Measurements from ENCODE around the gene PLAC9.
A peak's percentile ranks its signal among the peaks of the same experiment; 100 is the strongest.

The PLAC9 gene

DNA sequence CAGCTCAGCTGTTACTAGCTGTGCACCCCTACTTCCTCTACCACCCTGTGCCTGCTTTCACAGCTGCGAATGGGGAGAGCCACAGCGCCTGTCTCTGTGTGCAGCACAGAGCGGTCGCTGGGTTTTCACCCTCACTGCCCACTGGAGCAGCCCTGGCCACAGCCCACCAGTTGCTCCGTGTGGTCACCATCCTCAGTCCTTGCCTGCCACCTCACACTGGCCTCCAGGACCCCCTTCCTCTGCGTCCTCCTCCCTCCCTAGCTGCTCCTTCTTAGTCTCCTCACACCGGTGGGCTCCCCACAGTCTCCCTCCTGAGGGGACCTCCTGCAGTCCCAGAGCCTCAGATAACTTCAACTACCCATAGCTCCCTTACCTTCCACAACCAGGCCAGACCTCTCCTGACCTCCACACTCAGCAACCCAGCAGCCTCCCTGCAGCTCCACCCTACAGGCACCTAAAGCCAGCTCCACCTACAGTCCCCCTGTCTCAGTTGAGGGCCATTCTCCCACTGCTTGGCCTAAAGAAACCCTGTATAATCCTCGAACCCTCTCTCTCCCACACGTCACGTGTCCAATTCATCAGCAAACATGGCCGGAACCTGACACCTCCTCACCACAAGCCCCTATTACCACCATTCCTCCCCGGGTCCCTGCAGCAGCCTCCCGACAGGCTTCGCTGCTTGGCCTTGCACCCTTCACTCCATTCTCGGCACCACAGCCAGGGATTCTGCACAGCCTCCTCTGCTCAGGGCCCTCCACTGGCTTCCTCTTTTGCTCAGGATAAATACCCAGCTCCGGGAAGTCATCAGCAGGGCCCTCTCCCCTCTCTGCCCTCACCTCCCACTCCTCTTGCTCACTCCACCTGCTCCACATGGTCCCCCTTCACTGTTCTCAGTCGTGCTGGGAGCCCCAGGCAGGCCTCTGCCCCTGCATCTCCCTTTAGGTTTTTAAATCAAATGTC, 28.1 kb downstream of the PLAC9 start:
- no peak for DNase-seq (ENCODE audit: low read depth)

- DNase-seq (ENCODE audit: low read depth): no peak
Measured at GRCh38 chr10:80161321-80162083, 29.0 kb downstream of the PLAC9 start.

- DNase-seq (ENCODE audit: low read depth): peak; percentile 62
Measured at GRCh38 chr10:80163741-80164341, 31.3 kb downstream of the PLAC9 start.

- no peak for DNase-seq (ENCODE audit: low read depth)
Measured at GRCh38 chr10:80164596-80164995, 32.1 kb downstream of the PLAC9 start.

GRCh38 chr10:80165173-80165572, 32.6 kb downstream of the PLAC9 start:
- DNase-seq (ENCODE audit: low read depth): no peak

DNA sequence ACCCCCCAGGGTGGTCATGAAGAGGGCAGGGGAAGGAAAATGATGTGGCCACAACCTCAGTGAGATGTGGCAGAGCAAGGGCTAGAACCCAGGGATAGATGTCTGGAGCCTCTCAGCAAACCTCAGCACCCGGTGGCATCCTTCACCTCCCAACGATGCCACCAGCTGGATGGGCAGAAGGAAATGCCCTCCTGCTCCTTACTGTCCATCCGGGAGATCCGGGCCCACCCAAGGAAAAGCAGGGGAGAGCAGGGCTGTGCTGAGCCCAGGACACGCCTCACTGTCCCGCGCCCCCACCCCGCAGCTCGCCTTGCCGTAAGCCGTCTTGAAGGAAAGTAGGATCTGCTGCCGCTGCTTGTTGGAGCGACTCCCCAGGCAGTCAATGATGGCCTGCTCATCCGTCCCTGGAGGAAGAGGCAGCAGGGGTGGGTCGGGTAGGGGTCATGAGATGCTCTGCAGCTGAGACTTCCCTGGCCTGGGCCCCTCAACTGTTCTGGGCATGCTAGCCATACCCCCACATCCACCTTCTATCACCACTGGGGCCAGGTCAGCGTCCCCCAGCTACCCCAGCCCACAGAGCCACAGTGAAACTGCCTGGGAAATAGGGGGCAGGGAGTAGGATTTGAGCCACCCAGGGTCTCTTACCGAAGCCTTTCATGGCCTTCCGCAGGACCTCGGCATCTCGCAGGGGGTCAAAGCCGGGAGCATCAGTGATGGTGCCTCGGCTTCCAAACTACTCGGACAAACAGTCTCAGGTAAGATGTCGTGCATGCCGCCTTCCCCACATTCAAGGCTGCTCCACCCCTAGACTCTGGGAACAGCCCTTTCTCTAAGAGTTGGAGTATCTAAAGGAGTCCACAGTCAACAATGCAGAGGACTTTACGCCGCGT, 34.3 kb downstream of the PLAC9 start:
- DNase-seq (ENCODE audit: low read depth): no peak

DNA sequence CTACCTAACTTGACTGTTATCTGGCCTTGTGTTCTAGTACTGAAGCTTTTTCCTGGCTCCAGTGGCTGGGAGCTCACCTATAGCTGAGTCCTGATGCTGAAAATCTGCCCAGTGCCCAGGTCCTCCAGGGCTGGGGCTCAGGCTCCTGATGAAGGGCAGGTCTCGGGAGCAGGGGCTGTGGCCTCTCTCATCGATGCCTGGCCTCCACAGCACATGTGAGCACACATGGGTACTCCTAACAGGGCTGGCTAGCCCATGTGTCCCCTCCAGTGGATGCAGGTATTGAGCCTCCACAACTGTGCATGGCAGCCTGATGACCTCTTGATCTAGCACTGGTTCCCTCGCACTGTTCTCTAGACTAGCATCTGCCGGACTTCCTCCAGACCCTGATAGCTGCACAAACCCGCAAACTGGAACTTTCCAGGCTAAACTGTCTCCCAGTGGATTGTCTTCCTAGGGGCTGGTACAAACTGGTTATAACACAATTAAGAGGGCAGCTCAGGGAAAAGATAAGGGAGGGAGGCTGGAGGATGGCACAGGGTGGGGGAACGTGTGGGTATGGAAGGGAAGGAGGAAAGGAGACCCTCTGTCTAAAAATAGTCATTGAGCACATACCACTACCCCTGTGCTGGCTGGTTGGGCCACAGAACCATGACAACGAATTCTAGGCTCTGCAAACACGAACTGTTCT, 35.1 kb downstream of the PLAC9 start:
- DNase-seq (ENCODE audit: low read depth): no peak

DNA sequence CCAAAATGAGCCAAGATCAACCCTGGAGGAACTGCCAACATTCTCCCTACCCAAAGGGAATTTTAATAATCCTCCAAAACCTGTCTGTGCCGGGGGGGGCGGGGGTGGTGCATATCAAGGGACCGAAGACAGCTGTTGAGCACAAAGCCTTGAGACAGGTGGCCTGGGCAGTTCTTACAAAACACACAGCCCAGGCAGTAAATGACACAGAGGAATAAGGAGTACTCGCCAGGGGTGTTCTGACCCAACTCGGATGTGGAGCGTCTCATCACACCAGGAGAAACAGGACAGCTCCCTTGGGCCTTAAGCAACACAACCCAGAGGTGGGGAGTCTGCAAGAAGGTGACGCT, 35.6 kb downstream of the PLAC9 start:
- DNase-seq (ENCODE audit: low read depth): no peak

DNA sequence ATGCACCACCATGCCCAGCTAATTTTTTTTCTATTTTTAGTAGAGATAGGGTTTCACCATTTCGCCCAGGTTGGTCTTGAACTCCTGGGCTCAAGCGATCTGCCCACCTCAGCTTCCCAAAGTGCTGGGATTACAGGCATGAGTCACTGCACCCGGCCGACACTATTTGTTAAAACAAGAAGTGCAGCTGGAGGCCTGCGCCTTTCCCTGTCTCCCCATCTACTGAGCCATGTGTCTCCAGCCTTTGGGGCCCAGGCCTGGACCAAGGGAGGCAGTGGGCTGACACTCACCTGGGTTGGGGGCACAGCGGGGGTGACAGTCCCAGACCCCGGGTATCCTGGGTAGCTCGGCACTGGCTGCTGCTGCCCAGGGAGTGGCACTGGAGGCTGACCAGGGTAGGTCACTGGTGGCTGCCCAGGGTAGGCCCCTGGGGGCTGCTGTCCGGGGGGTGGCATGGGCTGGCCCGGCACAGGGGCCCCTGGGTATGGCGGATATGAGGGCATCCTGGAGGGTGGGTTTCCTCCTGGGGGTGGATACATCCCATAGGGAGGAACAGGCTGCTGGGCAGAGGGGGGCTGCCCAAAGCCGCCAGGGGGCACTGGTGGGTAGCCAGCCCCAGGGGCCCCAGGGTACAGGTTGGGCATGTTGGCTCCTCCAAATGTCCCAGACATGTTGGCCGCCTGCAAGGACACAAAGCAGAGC, 36.3 kb downstream of the PLAC9 start:
- no peak for DNase-seq (ENCODE audit: low read depth)

DNA sequence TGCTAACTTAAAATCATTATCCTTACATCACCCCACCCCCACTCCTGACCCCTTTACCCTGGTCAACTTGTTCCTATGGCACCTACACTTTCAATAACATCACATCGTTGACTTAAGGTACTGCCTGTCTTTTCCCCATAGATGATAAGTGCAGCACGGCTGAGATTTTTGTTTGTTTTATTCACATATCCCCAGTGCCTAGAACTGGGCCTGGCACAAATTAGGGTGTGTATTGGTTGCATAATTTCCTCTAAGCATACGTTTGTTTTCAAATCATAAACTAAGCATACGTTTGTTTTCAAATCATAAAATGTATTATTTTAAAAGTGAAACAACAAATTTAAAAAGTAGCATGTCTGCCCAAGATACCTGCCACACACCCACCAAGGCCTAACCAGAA, 37.5 kb downstream of the PLAC9 start:
- DNase-seq (ENCODE audit: low read depth): no peak

DNA sequence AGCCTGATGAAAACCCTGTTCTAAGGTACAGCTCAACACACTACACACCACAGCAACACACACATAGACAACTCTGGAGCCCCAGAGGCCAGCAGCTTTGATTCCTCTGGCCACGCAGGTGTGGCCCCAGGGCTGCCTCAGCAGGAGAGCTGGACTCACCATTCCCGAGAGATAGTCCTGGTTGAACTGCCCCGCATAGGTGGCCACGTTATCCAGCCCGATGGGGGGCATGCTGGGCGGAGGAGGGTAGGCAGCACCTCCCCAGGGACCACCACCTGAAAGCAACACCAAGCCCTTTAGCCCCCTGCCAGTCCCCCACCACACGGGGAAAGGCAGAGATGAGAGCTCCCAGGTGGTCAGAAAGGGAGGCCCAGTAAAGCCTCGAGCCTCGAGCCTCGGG, 38.1 kb downstream of the PLAC9 start:
- no peak for DNase-seq (ENCODE audit: low read depth)

DNA sequence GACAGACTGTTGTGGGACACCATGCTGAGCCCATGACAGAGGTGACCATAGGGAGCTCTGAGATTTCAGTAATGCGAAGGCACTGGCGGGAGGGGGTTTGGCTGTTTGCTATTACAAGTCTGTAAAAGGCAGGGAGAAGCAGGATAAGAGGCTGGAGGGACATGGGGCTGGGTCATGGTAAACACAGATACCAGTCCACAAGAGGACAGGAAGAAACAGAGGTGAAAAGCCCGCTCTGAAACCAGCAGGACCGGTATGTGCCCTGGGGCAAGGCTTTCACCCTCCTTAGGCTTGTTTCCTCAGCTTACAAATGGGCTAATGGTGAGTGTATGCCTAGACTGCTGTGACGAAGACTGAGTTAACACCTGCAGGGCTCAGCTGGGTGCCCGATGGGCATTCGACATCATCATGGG, 38.7 kb downstream of the PLAC9 start:
- DNase-seq (ENCODE audit: low read depth): no peak

GRCh38 chr10:80172896-80173295, 40.4 kb downstream of the PLAC9 start:
- no peak for DNase-seq (ENCODE audit: low read depth)

DNA sequence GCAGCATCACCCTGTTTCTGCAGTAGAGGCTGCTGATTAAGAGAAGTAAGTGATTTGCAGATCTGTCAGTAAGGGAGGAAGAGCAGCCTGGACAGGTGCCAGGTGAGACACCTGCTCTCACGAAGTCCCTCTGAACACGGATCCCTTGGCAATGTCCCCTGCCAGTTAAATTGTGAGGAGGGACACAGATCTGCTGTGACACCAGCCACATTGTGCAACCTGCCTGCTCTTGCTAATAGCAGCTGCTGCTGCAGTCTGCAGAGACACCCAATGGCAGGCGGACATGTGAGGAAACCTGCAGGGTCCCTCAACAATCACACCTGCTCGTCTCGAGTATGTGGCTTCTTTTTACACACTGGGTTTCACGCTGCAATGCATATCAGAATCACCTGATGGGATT, 40.9 kb downstream of the PLAC9 start:
- no peak for DNase-seq (ENCODE audit: low read depth)

- no peak for DNase-seq (ENCODE audit: low read depth)
Measured at GRCh38 chr10:80174641-80175395, 42.3 kb downstream of the PLAC9 start.

- no peak for DNase-seq (ENCODE audit: low read depth)
Measured at GRCh38 chr10:80176526-80176925, 44.0 kb downstream of the PLAC9 start.

DNA sequence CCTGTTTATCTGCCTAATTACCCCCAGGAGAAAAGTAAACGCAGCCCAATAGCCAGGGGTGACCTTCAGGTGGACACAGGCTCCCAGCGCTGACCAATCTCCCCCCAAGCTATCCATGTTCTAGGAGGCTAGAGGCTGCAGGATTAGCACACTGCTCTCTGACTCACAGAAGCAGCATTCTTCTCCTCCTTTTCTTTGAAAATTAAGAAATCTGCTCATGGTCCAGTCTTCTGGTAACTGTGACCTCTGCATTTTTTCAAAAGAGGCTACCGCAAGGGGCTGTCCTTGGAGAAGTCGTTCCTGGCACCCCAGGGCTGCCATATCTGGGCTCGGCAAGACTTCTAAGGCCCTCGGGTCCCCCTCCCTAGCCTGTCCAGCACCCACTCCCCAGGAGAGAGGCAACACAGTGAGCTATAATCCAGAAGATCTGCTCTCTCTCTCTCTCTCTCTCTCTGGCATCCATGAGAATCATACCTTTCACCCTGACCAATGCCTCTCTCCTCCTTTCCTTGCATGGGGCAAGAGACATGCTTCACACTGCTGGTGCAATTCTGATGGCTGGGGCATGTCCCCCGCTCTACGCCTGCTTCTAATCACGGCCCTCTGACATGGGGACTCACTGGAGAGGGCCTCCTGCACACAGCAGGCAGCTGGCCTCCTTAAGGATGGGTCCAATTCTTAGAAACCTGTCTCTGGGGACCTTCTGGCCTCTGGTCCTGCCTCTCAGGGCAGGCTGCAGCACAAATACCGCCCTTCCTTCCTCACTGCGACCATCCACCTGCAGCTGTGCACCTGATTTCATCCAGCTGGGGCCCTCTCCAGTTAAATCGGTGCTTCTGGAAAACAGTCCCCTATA, 45.5 kb downstream of the PLAC9 start:
- no peak for DNase-seq (ENCODE audit: low read depth)

- DNase-seq (ENCODE audit: low read depth): no peak
Measured at GRCh38 chr10:80182986-80183385, 50.5 kb downstream of the PLAC9 start.

- no peak for DNase-seq (ENCODE audit: low read depth)
Measured at GRCh38 chr10:80183436-80183835, 50.9 kb downstream of the PLAC9 start.

Measured in GM04504 (cell line).